GM18873 (cell line): ENCODE data around the gene ERC2.

Source experiments
- ATAC-seq: cut with Tn5 transposase; IDR thresholded peaks from one replicate; pipeline ENCODE4 v1.9.1; 2021; ENCODE audit warnings: mild to moderate bottlenecking, moderate library complexity, moderate number of reproducible peaks; ENCODE audit not compliant: unreplicated experiment, low FRiP score

Gene ERC2

DNA sequence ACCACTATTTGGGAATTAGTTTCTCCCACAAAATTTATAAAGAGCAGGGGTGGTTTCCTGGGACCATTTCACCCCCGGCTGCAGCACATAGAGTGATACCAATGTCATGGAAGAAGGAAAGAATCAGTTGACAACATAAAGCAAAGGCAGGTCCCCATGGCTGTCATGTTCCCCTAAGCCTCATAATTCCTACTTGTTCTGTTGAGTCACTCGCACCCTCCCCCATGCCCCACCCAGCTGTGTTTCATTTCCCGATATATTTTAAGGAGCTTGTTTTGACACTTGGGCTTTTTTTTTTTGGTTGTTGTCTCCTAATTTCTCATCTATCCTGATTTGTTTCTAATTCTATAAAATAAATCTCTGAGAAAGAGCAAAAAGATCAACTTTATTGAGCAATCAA is 24.9 kb downstream of the ERC2 start:
- no peak for ATAC-seq

DNA sequence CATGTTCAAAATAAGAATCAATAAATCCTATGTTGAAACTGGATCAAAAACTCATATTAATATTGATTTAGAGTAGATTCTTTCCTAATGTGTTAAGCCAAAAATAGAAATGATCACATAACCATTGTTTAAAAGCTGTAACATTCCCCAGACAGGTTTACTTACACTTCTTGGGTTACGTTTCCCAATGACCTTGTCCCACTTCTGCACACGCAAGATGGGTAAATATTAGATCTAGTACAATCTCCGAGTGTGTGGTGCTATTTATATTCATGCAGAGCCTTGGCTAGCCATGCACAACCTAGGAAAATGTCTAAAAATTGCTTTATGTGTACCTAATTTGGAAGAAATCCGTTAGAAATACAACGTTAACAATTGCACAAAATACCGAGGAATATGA is 39.6 kb downstream of the ERC2 start:
- no peak for ATAC-seq

DNA sequence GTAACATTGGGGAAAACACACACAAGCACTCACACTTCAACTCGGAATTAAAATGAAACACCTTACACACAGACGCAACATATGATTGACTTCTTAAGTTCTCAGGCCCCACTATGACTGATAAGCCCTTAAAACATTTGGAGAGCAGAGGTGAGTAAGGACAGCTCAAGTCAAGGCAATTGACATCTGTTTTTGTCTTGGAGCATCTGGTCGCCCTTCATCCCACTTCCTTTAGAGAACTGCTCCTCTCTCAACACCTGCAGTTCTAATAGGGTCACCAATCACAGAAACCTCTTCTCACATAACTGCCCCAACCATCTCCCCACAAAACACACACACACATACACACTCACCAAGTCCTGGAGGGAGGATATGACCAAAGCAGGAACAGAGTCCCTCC is 43.4 kb downstream of the ERC2 start:
- no peak for ATAC-seq

DNA sequence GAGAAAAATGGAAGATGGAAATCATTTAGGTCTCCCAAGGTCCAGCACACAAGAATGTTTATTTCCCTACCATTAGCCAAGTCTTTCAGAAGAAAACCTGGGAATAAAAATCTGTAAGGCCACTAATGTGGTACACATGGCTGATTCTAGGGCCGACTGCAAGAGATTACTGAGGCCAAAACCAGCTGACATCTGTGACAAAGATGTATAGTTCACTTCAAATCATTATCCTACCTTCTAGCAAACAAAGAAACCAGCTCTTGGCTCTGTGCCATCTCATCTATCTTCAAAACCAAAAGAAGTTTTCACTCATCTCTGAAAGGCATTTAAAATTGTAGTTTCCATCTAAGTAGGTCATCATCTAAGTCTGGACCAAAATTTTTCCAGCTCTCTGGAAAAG is 43.9 kb downstream of the ERC2 start:
- no peak for ATAC-seq

DNA sequence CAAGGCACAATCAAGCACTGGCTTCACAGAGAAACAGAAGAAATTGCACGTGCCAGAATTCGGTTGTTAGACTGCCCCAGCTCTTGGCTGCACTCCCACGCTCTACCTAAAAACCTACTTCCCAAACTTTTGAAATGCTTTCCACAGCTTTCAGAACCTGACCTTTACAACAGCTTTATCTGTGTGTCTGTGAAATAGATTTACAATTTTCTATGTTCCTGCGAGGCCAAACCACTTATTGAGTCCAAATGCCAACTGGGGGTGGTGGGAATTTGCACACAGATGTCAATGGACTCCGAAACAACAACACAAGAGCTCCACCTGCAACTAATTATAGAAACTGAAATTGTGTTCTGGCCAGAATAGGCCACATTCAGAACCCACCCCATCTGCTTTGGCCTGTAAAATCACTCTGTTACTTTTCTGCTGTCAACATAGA is 44.6 kb downstream of the ERC2 start:
- no peak for ATAC-seq

DNA sequence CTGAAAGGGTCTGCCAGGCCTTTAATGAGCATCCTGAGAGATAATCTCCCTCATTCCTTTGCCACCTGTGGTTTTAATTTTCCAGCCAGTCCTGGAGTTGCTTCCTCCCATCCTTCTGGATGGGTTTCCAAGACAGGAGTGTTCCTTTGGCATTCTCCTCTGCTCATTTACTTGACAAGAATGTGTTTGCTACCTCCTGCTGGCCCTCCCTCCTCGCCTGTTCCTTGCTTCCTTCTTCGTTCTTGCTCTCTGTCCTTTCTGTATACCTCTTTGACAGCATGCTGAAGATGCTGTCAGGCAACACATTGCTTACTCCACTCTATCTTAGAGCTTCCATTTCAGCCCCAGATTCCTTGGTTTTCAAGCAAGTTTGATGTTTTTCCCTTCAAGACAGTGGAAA is 46.0 kb downstream of the ERC2 start:
- ATAC-seq = no peak

DNA sequence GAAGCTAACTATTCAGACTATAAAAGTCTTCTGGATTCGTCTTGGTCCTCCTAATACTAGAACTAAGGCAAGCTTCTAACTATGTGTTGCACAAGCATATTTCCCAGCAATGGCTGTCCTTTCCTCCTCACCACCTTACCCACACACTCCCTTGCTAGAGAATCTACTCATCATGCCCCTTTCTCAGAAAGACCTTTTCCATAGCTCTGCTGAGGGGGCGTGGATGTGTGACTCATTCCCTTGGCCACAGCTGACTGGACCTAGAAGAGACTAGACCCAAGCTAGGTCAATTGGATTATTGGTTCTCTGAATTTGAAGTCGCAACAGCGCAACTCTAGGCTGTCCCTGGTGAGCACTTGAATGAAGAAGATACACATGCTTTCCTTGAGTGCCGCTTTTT is 47.1 kb downstream of the ERC2 start:
- ATAC-seq = no peak

DNA sequence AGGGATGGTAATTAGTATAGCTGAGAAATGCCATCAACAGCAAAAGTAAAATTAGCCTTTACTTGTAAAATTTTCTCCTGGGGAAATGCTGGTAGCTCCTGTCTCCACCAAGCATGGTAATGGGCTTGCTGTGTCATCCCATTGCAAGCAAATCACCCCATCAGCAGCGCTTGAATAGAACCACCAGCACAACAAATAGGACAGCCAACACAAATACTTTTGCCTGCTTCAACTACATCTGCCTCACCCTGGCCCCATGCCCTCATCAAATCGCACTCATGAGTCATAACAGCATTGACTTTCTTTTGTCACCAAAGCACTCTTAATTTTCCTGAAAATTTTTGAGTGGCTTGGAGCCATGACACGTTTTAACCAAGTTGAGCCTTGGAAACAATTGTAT is 52.6 kb downstream of the ERC2 start:
- no peak for ATAC-seq

DNA sequence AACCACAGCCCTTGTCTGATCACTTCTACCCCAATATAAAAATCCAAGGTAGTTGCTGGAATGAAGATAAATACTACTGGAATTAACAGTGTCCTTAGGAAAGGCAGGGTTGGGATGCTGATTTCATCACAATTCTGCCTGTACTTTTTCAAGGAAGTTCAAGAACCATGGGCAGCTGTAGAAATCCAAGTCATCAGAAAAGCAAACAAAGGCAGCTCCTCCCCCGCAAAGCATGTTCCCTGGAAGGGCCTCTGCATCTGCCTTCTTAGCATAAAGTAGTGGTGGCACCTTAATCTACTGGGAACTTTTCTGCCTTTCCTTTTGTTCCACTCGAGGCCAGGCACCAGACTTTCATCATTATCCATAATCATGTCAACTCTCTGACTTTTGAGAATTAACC is 54.4 kb downstream of the ERC2 start:
- no peak for ATAC-seq

DNA sequence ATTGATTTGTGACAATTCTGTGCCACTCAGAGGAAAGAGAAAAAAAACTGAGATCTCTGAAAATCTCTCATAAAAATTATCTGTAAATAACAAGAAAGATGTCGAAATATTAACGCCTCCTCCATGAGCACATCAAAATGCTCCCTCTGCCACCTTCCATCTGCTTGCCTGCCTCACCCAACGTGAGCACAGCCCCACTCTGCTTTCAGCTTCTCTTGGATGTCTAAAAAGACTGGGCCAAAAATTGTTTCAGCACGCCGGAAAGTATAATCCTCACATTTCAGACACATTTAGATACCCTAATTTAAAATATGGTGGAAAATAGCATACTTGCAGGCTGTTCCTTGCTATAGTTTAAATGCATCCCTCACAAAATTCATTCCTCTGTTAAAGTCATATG is 57.1 kb downstream of the ERC2 start:
- no peak for ATAC-seq

DNA sequence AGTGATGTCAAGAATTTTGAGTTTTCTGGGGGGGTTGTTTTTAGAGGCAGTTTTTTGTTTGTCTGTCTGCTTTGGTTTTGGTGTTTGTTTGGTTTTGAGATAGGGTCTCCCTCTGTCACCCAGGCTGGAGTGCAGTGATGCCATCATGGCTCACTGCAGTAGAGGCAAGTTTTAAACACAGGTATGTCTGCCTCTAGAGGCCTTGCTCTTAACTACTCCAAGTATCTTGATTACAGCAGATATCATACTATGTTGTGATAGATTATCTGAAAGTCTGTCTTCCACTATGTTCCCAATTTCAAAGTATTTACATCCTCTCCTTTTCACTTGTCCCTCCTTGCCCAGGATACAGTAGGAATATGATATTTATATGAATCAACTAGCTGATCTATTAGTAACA is 57.7 kb downstream of the ERC2 start:
- no peak for ATAC-seq

DNA sequence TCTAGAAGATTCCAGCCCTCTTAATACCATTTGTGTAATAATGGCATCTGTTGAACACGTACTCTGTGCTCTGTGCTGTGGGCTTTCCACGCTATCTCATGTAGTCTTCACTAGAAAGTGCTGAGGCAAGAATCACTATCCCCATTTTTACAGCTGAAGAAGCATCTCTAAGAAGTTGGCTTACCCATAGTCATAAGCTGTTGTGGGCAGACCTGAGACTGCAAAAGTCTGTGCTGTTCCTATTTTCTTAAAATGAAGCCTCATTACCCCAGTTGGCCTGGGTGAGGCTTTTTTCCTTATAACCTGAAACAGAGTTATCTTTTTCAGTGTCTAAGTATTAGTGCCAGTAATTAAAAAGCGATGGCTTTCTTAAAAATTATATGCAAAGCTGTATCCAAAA is 58.5 kb downstream of the ERC2 start:
- no peak for ATAC-seq

DNA sequence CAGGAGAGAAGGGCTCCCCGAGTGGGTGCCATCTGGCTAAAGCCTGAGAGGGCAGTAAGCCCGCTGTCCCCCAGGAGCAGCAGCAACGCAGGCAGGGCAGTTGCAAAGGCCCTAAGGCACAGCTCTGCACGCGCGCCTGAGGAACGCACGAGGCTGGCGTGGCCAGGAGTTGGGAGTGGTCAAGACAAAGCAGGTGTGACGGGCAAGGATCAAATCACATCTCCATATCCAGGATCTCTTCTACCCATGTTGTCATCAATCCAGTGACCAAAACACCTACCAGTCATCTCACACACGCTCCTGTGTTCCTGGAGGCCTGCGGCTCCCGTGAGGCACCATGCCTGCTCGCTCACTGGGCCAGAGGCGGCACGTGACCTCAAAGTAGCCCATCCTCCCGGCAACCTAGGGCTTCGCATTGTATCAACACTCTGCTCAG is 59.5 kb downstream of the ERC2 start:
- ATAC-seq = no peak

DNA sequence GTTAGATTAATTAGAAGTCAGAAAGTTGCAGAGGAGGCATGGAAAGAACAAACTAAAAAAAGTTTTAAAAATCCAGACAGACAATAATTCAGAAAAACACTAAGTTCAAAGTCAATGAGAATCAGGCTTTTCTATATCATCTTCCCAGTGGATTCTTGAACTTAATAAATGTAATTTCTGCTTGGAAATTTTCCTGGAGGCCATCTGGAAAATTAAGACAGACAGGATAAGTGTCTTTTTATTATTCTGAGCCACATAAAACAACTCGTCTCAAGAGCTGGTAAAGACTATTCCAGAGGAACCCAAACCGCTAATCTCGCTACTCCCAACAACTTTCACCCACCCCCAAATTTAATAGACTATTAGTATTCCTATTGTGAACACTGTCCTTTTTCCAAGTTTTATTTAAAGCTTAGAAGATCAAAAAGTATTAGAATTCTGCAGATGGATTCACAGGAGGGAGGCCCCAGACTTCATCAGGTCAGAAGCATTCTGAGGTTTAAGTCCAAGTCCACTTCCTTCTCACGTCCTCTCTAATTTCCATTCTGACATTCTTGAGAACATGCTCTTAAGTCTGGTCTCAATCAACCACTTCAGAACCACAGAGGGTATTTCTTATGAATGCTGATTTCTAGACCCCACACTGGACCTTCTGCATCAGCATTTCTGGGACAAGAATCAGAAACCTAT is 61.3 kb downstream of the ERC2 start:
- no peak for ATAC-seq

DNA sequence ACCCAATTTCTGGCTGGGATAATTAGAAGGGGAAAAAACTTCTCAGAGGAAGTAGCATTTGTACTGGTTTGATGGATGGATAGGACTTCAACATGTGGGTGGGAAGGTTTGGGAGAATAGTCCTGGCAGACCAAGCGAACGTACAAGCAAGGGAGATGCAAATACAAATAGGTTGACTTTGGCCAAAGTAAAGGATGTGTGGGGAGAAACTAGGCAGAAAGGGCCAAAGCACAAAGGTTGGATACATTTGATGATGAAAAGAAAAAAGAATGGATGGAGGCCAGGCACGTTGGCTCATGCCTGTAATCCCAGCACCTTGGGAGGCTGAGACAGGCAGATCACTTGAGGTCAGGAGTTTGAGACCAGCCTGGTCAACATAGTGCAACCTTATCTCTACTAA is 63.4 kb downstream of the ERC2 start:
- no peak for ATAC-seq

DNA sequence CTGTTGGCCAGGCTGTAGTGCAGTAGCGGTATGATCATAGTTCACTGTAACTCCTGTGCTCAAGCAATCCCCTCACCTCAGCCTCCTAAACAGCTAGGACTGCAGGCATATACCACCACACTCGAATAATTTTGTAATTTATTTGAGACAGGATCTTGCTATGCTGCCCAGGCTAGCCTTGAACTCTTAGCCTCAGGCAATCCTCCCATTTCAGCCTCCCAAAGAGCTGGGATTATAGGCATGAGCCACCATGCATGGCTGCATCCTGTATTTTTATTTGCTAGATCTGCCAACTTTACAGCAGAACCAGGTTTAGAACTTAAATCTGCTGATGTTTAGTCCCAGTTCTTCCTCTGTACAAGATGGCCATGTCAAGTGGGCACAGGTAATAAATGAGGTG is 69.6 kb downstream of the ERC2 start:
- no peak for ATAC-seq

DNA sequence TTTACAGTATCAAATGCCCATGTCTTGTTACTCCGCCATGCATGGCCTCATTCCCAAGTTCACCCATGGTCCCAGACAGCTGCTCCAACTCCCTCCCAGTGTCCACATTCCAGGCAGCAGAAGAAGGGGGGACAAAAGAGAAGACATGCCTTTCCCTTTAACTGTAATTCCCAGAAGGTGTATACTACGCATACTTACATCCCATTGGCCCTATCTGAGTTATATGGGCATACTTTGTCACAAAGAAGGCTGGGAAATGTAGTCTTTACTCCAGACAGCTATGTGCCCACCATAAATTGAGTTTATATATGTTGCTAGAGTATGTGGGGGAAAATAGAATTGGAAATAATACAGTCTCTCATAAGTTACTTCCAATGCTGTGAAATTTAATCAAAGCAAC is 70.5 kb downstream of the ERC2 start:
- ATAC-seq = no peak

DNA sequence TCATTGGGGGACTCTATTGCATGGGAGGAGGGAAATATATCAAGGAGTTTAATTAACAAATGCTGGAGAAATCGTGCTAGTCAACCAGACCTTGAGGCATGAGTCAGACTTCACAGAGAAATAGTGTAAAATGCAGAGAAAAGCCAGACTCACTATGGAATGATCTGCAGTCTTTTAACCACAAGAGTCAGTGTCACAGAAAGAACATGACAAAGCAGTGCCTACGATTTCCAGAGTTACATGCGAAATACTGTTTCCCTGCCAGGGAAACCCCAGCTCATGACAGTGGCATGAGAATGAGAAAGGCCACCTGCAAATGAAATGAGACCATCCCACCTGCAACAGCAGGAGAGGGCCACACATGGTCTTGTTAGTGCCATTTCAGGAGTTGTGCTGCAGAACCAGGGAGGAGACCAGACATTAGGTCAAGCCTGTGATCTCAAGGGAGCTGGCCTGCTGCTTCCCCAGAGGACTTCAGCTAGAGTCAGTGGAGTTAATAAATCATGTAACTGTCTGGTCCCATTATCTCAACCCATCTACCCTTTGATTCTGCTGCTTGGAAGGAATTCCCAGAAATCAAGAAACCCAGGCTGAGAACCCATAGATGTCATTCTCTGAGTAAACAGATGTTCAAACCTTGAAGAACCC is 79.0 kb downstream of the ERC2 start:
- no peak for ATAC-seq

DNA sequence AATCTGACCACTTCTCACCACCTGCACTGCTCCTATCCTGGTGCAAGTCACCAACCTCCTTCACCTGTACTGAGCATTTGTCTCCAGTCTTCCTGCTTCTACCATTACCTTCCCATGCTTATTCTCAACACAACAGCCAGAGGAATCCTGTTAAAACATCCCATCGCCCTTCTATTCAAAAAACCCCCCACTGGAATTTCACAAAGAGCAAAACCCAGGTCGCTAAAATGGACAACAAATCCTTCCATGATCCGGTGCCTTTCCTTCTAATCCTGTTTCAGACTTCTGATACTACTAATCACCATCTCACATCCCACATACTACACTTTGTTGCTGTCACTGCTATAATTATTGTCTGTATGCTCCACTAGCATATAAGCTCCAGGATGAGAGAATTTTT is 85.2 kb downstream of the ERC2 start:
- ATAC-seq = no peak

DNA sequence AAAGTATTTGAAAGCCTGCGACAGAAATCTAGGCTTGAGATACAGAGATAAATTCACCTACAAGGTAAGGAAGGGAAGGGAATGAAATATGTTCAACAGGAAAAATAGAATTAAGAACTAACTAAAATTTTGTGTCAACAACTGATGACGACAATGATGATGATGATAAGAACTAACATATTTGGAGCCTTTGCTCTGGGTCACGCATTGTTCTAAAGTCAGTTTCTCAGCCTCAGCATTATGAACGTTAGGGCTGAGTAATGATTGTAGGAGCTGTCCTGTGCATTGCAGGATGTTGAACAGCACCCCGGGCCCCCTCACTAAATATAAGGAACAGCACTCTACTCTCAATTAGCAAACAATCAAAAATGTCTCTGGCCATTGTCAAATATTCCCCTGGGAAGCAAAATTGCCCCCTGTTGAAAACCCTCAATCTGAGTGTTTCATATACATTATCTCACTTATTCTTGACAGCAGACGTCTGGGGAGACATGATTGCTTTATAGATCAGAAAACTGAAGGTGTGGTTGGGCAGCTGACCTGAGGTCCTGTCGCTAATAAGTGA is 88.5 kb downstream of the ERC2 start:
- ATAC-seq = no peak

DNA sequence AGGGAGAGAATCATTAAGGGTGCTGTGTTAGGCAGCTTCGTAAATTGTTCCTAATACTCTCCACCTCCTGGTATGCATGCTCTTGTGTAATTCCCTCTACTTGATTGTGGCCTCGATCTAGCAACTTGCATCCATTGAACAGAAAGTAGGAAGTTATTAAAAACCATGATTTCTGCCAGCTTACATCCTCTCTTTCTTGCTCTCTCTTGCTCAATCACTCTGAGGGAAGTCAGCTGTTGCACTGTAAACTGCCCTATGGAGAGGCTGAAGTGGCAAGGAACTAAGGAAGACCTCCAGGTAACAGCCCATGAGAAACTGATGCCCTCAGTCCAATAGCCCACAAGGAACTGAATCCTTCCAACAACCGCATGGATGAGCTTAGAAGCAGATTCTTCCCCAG is 92.6 kb downstream of the ERC2 start:
- no peak for ATAC-seq

DNA sequence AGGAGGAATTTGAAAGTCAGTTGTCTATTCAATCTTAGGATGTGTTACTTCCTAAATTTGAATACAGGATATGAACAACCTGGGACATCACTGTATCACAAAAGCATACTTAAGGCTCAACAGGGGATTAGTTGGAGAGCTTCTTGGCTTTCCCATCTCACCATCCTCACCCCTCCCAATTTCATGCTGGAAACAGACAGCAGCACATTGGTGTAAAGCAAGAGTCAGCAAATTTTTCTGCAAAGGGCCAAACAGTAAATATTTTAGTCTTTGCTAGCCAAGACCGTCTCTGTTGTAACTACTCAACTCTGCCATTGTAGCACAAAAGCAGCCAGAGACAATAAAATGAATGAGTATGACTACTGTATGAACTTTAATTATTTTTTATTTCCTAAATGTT is 94.9 kb downstream of the ERC2 start:
- no peak for ATAC-seq
